Measurements from ENCODE around the gene SF3A2.
"Not testable (repeated sequence)": the region's sequence is repeated elsewhere in the genome, so short reads cannot be mapped to it uniquely, and the experiment has no call there.

The SF3A2 gene

GRCh38 chr19:2277138-2277537 lies 40.5 kb downstream of the SF3A2 start:
- no peak for DNase-seq

GRCh38 chr19:2278459-2279158 lies 42.0 kb downstream of the SF3A2 start:
- DNase-seq = no peak

DNA sequence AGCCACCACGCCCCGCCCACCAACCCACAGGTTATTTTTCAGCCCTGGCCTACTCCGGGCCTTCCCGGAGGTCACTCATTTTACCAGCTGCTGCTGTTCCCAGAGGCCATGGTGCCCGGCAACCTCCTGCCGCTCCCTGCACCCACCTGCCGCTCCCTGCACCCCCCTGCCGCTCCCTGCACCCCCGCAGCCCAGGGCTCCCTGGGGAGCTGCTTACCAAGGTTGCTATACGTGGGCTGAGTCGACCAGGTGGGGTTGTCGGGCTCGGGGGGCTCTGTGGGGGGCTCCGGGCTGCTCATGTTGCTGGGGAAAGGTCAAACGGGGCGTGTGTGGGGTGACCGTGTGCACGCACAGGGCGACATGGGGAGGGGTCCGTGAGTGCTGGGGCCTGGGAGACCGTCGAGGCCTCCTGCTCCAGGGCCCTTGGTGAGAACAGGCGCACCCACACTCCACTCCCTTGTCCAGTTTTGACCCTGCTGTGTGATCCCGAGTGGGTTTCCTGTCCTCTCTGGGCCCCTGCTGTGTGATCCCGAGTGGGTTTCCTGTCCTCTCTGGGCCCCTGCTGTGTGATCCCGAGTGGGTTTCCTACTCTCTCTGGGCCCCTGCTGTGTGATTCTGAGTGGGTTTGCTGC lies 44.1 kb downstream of the SF3A2 start:
- DNase-seq = no peak

GRCh38 chr19:2281265-2282061 lies 44.8 kb downstream of the SF3A2 start:
- not testable (repeated sequence) for DNase-seq

DNA sequence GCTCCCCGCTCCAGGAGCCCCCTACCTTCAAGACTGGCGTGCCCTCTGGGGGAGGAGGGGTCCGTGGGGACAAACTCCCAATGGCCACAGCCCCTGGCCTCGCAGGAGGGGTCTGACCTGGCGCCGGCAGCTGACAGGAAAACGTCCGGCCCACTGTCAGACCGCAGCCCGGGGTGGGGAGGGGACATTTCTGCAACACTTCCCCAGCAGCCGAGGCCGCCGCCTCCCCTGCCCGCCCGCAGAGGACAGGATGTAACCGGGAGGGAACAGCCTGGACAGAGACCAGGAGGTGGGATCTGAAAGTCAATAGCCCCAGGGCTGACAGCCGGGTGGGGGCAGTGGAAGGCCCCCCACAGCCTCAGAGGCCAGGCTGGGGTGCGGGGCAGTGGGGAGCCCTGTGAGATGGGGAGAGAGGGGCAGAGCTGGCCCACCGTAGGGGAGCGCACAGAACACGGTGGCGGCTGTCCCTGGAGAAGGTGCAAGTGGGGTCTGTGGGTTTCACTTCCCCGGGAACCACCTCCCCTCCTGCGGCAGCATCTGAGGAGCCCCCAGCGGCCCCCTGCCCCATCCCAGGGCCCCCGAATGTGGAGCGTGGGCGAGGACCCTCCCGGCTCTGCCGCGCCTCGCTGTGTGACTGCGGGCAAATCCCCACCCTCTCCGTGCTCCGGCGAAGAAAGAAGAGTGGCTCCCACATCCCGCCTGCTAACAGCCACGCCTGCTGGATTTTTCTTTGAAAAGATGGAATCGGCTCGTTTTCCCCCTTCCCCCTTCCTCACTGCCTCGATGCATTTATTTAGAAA lies 45.6 kb downstream of the SF3A2 start, which contains the start of gene PEAK3:
PEAK3 (minus strand) TSS at position 114 of the 800 bp plus-strand sequence. CDS start 1,244 bp downstream, outside the sequence.
- no peak for DNase-seq

DNA sequence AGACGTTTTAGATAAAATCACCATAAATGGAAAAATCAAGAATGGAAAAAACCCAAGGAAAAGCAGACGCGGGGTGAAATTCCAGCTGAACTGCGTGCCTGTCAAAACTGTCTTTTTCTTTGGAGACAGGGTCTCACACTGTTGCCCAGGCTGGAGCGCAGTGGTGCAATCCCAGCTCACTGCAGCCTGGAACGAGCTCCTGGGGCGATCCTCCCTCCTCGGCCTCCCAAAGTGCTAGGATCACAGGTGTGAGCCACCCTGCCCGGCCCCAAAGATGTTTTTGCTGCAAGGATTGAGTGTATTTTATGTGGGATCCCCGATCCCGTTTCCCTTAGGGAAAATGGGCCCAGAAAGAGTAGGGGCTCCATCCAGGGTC lies 46.2 kb downstream of the SF3A2 start:
- no peak for DNase-seq

DNA sequence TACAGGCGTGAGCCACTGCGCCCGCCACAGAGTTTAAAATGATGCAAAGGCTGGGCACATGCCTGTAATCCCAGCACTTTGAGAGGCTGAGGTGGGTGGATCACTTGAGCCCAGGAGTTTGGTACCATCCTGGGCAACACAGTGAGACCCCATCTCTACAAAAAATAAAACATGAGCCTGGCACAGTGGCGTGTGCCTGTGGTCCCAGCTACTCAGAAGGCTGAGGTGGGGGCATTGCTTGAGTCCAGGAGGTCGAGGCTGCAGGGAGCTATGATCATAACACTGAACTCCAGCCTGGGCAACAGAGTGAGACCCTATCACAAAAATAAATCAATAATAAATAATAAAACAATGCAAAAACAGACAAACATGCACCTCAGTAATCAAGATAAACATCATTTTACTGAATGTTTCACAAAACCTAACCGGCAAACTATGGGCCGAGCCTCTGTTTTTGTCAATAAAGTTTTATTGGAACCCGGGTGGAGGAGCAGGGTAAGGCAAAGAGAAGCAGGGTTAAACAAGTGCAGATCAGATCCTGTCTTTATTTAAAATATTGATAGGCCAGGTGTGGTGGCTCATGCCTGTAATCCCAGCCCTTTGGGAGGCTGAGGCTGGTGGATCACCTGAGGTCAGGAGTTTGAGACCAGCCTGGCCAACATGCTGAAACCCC lies 47.3 kb downstream of the SF3A2 start:
- no peak for DNase-seq

GRCh38 chr19:2286402-2287140 lies 49.9 kb downstream of the SF3A2 start:
- DNase-seq = no peak

- DNase-seq = no peak
Measured at GRCh38 chr19:2287585-2288337, 51.1 kb downstream of the SF3A2 start.

DNA sequence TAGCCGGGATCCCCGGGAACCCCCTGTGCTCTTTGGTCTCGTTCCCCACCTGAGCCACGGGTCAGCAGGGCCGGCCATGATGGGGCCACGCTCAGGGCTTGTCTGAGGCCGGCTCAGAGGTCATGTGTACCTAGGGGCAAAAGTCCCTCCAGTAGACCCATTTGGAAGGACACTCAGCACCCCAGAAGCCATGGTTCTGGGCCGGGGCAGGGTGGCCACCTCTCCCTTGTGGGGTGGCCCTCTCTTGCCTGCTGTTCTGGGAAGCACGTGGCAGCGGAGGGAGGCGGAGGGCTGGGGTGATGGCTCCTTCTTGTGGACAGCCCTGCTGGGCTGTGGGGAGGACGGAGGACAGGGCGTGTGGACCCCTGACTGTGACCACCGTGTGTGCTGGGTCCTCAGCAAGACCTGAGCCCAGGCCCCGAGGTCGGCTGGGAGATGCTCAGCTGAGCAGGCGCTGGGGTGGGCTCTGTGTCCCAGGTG lies 51.8 kb downstream of the SF3A2 start:
- no peak for DNase-seq

GRCh38 chr19:2288818-2289713 lies 52.4 kb downstream of the SF3A2 start:
- no peak for DNase-seq

DNA sequence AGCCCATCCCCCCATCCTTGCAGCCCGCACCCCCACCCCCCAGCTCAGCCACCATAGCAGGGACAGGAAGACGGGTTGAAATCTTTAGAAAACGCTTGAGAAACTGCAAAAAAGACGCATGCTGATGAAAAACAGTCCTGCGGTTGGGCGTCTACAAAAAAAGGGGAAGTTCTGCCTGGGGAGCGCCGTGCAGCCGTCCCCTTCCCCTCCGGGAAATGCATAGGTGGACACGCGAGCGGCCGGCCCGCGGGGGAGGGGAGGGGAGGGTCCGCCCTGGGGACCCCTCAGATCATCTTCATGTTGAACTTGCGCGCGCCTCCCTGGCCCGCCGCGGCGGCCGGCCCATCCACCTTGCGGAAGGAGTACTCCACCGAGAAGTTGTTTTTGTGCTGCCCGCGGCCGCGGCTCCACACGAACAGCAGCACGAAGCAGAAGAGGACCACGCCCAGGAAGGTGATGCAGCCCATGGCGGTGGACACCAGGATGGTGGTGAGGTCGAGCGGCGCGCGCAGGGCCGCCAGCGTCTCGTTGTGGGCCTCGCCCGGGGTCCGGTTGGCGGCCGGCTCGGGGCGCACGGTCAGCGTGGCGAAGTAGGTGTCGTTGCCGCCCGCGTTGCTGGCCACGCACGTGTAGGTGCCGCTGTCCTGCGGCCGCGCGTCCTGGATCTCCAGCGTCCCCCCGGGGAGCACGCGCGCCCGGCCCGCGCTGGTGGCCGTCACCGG lies 53.3 kb downstream of the SF3A2 start:
- DNase-seq = no peak

DNA sequence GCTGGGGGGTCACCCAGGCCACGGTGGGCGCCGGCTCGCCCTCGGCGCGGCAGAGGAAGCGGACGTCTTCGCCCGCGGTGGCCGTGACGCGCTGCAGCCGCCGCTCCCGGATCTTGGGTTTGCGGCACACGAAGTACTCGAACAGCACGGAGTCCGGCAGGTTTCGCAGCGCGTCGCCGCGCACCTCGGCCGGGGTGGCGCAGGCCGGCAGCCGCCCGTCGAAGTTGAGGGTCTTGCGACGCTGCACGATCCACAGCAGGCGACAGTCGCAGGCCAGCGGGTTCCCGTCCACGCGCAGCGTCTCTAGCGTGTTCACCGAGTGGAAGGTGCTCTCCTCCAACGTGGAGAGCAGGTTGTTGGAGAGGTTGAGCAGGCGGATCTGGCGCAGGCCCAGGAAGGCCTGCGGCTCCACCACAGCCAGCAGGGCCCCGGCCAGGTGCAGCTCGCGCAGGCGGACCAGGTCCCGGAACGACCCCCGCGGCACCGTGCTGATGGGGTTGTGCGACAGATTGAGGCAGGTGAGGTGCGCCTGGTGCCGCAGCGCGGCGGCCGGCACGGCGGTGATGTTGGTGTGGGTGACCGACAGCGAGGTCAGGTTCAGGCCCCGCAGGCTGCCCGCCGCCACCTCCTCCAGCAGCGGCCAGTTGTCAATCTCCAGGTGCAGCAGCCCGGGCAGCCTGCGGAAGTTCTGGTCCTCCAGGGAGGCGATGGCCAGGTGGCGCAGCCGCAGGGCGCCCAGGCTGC lies 54.0 kb downstream of the SF3A2 start:
- DNase-seq = no peak

DNA sequence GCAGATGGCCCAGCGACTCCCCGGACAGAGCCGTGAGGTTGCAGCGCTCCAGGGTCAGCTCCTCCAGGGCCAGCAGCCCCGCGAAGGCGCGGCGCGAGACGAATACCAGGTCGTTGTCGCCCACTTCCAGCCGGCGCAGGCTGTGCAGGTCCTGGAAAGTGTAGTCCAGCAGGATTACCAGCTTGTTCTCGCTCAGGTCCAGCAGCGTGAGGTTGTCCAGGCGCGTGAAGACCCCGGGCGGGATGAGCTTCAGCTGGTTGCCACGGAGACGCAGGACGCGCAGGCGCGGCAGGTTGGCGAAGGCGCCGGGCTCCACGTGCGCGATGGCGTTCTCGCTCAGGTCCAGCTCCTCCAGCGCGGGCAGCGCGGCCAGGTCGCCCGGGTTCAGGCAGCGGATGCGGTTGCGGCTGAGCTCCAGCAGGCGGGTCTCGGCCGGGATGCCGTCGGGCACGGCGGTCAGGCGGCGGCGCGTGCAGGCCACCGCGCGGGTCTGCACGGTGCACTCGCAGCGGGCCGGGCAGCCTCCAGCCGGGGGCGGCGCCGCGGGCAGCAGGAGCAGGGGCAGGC lies 54.6 kb downstream of the SF3A2 start:
- DNase-seq = peak; percentile 63

DNA sequence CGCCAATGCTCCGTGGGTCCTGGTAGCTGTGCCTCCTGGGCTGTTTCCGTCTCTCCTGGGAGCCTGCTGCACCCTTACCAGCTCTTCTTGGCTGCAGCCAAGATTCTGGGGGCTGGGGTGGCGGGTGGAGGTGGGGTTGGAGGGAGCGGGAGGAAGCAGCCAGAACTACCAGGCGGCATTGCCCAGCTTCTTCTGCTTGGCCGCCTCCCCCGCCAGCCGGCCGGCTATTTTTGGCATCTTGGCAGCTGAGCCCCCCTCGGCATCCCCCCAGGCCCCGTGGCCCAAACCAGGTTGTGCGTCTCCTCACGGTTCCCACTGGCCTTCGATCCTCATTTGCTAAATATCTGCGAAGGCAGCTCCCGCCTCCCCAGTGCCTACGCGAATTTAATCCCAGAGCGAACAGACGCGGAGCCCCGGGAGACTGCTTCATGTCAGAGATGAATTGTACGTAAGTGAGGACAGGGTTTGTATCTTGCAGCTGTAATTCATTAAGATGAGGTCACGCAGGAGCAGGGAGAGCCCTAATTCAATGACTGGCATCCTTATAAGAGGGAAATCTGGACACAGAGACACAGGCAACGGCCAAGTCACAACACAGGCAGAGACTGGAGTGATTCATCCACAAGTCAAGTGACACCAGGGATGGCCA lies 58.2 kb downstream of the SF3A2 start:
- DNase-seq = no peak

GRCh38 chr19:2296141-2296540 lies 59.5 kb downstream of the SF3A2 start:
- DNase-seq = no peak
